A172 (cell line): ENCODE measurements around the gene WDR70. TPM values are rescaled to one million over a fixed set of nuclear protein-coding genes. Genes with fewer than 3 reads are reported as not detected.
"Not testable (repeated sequence)": the region's sequence is repeated elsewhere in the genome, so short reads cannot be mapped to it uniquely, and the experiment has no call there.

Experiments used
- DNase-seq: peaks from one replicate; pipeline ENCODE4 v3.0.0-alpha.2; 2015; ENCODE audit warnings: low spot score
- total RNA-seq: library from RNA; depleted of rRNA; stranded (reverse); fragments of >200 nt; shearing (Covaris generic); gene quantifications from 2 replicates; pipeline ENCODE4 v1.2.3, GENCODE V29; 2014

Gene WDR70
- total RNA-seq, 1 experiment from 2014 or later = 31.9 TPM

DNA sequence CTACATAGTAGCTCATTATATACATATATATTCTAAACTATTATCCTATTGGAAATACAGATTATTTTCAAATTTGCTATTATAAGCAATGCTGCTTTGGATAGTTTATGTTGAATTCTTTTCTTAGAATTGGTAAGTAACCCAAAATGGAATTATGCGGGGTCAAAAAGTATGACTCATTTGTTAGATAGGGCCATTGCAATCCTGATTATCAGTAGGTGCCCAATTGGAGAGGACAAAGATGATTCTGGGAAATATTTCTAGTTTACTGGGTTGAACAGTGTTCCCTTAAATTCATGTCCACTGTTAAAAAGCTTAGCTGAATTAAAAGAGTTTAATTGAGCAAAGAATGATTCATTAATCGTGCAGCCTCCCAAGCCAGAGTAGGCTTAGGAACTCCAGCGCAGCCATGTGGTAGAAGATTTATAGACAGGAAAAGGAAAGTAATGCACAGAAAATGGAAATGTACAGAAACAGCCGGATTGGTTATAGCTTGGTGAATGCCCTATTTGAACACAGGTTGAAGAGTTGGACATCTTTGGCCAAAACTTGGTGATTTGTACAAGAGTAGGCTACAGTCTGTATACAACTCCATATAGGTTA lies 379.0 kb downstream of the WDR70 start:
- no peak for DNase-seq

DNA sequence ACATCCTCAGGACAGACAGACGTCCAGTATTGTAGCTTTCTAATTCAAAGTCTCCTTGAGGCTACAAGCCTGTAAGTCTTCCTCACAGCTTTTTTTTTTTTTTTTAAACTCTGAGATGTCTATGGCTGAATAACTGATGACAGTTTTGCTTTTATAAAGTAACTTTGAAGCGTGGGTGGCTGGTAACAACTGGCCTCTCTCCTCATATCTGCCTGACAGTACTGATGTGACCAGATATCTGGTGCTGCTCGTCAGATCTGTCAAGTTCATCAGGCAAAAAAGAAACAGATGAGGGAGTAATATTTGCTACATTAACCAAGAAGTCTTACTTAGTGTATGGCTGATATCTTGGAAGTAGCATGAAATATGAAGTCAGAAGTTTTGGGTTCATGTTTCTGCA lies 388.1 kb downstream of the WDR70 start:
- no peak for DNase-seq

DNA sequence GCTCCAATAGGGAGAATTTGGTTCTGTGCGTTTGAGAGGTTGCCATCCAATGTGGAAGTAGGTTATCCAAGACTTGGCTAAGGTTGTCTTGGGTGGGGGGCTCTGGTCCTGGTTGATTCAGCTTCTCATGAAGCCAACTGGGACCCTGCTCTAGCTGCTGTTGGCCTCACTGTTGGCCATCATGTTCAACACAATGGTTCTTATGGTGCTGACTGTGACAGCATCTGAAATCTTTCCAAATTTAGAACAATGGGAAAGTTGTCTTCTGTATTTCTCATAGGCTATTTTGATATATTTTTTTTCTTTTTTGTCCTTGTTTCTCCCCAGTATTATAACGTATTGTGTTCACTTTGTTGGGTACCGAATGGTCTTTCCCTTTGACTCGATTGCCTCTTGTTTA lies 388.8 kb downstream of the WDR70 start:
- DNase-seq = no peak

DNA sequence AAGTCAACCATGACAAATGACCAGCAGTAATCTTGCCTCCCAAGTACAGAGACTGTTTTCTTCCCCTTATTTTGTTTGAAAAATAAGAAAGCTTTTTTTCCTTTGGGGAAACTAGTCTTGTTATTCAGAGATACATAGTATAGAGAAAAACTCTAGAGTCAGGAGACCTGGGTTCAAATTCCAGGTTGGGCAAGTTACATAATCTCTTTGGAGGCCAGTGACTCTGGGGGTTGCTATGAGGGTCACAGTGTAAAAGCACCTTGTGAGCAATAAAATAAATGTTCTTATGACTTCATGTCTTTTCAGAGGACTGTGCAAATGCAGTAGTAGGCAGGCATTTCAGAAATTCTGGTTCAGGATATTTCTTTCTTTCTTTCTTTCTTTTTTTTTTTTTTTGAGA lies 389.3 kb downstream of the WDR70 start:
- DNase-seq = no peak

DNA sequence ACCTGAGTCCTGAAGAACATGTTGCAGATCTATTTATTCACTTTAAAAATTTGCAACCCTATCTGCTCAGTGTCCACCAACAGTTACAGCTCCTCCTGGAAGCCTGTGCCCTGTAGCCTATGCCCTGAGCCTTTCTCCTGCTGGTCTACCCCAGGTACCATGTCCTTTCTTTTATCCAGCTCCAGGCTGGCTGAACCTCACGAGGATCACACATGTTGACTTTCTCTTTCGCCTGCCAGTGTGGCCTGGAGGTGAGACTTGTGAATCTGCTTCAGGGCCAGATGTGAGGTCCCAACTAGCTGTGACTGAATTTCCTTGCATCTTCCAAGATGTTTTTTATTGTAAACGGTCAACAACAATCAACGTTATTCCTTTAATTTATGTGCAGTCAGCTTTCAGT lies 390.0 kb downstream of the WDR70 start:
- no peak for DNase-seq

DNA sequence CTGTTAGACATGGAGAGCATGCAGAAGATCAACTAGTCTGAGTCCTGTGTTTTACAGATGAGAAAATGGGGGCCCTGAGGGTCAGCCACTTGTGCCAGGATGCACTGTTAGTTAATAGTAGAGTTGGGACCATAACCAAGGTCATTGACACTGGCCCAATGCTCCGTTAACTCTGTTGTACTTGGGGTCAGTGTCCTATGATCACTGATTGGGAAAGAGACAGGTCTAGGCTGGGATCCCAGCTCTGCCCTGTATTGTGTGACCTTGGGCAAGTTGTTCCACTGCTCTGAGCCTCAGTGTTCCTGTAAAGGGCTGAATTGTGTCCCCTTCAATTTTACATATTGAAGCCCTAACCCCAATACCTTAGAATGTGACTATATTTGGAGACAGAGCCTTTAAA lies 390.7 kb downstream of the WDR70 start:
- no peak for DNase-seq

DNA sequence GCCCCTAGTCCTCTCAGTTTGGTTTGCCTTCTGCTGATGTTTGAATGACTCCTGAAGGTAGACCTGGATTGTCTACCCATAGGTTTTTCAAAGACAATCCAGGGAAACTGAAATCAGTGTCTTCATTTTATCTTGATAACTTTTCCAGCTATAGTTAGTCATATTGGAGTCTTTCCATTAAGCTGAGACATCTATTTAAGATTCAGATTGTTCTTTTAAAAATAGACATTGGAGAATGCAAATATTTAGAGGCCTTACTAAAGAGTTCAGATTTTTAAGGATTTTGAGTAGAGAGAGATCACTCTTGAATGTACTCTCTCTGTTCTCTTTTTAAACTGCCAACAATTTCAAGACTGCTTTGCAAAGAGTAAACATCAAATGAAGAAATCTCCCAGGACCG lies 391.7 kb downstream of the WDR70 start:
- DNase-seq = no peak

DNA sequence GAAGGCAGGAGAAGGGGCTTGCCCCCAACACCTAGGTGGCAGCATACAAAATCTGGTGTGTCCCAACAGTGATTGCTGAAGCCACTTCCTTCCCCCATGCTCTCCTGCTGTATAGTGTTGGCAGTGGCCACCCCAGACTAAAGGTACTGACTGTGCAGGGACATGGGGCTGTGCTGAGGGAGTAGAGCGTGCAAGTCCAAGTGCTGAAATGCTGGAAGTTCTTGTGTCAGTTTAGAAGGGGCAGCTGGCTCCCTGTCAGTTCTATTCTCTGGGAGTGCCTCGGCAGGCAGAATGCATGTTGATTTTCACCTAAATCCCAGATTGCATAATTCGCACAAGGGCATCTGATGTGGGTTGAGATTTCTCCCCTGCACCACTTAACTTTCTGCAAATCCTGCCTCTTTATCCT lies 392.1 kb downstream of the WDR70 start:
- no peak for DNase-seq

DNA sequence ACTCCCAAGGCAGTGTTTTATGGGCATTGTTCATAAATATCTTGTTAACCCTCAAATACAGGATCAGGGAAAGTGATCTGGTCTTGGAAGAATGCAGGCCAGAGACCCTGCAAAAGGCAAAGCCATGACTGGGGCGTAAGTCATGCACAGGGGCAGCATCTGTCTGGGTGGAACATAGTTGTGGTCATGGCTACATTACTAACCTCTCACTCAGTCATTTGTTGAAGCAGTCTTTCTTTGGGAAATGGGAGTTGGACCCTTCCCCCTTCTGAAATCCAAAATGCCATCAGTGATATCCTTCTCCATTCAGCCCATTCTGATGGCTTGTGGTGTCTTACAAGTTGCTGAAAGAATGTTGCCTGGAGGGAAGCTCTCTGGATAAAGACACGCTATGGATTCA lies 392.6 kb downstream of the WDR70 start:
- peak; percentile 95 for DNase-seq

DNA sequence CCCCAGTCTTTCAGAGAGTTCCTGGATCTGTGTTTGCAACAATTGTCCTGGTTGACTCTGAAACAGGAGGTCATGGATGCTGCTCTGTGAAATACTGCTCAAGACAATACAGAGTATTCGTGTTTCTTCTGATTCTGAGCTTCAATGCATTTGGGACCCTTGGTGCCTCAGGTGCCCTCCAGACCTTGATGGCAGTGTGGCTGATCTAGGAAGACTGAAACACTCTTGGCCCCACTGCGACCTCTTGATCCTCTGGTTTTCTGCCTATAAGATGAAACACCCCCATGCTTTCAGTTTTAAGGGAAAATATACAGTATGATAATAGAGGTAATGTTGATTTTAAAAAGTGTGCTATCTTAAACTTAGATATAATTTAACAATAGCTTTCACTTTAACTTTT lies 393.1 kb downstream of the WDR70 start:
- DNase-seq = no peak

DNA sequence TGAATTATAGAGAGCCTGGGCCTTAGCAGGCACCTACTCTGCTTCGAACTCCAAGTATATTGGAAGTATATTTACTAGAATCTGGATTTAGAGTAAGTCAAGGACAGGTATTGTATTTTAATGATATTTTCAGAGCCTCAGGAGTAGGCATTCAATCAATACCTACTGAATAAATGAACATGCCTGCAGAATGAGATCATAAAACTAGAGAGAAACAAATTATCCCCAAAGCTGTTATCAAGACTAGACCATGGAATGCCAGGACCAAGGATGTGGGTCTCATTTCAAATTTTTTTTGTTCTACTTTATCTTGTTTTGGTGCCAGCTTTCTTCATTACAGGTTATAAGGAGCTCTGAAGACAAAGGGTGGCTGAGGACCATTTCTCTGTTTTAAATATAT lies 394.7 kb downstream of the WDR70 start:
- DNase-seq = no peak

DNA sequence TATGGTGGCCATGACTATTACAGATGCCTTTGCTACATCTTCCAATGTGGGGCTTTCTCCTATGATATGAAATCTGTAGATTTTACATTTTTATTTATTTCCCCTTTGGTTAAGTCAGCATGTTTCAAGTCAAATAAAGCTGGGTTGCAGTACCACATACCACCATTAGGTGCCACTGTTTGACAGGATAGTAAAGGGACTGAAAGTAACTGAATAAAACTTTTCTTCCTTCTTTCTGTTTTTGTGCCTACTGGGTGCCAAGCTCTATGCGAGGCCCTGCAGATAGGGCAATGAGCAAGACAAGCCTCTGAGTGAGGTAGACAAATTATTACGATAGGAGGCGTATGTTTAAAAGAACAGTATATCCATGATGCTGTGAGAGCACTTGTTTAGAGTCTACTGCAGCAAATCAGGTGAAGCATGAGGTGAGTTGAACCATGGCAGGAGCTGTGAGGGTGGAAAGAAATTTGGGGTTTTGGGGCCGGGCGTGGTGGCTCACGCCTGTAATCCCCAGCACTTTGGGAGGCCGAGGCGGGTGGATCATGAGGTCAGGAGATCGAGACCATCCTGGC lies 395.9 kb downstream of the WDR70 start:
- DNase-seq = no peak

DNA sequence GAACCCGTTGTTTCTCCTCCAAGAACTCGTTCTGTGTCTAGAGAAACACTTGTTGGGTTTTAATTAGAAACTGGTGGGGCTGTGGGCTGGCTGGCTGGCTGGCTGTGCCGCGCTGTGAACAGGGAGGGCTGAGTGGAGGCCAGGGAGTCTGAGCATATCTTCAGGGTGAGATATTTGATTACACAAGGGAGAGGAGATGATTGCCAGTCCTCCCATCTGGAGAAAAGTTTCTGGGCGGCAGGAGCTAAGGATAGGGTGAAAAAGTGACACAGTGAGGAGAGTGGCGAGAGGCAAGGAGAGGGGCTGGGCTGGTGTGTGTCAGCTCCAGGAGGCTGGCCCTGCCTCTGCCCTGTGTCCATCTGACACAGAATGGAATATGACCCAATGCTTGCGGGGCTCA lies 397.7 kb downstream of the WDR70 start:
- DNase-seq = no peak

DNA sequence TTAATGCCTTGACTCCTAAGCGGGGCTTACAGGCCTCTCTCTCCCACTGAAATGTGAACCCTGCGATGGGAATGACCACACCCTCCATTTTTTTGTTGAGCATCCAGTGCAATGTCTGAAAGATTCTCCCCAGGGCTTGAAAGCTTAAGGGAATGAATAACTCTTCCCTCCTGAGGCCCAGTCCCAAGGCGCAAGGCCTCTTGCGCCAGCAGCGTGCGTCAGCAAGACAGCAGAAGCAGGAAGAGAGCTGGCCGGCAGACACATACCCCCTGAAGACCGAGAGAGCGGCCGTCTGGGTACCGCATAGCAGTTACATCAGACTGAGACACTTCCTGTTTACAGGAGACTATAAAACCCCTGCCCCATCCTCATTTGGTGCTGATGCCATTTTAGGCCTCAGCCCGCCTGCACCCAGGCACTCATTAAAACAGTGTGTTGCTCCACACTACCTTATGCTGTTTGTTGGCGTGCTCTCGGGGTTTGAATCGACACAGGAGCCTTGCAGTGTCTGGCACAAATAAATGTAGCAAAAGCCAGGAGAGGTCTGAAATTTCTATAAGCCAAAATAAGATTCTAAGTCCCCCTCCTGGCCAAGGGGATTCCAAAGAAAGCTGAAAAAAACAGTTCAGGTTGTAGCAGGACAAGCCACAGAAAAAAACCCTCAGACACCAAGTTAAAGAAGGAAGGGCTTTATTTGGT lies 398.5 kb downstream of the WDR70 start:
- DNase-seq = peak; percentile 31

DNA sequence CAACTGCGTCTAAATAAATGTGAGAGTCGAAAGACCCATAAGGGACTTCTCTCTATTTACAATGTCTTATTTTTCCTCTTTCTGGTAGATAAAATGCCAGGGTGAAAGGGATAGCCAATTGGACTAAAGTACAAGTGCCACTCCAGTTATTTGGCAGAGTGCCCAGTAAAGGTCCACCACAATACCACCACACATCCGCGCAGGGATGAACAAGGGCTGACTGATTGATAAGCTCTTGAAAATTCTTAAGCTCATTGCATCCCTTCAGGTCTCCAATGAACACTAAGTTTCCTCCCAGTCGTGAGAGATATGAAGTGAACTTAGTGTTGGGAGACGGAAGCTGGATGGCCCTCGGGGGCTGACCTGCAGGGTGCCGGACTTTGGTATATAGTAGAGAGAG lies 402.3 kb downstream of the WDR70 start:
- DNase-seq = not testable (repeated sequence)

DNA sequence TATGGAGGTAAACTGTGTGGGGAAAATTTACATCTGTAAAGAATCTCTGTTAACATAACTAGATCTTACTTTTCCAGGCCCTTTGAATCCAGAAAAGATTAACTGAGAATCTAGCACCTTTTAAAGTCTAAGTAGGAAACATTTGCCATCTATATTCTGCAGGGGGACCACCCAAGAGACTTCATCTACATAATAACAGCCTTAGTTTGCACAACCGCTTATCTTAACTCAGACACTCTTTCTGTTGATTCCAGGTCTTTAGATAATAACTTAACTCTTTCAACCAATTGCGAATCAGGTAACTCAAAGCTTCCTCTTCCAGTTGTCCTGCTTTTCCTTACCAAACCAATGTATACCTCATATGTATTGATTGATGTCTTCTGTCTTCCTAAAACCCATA lies 407.3 kb downstream of the WDR70 start:
- no peak for DNase-seq

DNA sequence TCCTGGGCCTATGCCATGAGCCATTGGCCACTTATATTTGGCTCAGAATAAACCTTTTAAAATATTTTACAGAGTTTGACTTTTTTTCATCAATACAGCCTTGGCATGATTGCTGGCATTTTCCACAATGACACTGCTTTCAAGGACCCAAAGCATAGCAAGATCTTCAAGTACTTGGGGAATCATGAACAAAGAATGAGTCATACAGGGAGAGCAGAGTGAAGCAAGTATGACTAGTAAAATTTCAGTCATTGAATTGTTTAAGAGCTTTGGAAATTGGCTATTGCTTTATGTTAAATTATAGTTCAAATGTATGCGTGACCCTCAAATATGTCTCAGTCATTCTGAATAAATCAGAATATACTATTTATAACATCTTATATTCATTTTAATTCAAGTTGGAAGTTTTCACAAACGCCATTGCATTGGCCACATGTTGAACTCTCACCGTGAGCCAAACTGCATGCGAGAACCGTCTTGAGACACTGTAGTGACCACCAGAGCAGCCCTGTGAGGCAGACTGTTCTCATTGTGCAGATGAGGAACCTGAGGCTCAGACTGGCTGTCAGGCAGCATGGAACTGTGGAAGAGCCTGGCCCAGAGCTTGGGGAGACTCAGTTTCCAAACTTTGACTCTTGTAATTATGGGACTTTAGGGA lies 407.9 kb downstream of the WDR70 start:
- peak; percentile 61 for DNase-seq

DNA sequence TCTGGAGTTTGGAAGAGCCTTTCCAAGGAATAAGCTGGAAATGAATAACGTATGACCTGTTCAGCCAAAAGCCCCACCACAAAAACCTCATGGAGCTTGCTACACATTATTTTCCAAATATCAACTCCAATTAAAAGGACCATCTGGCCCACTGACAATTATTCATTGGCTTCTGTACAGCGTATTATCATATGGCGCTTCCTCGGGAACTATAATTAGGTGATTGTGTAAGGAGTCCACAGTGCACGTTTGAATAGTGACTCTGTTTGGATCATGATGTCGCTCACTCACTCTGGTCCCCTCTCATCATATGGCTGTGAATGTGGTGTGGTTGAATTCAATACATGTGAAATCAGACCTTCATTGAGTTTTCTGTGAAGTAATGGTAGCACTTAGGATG lies 408.6 kb downstream of the WDR70 start:
- no peak for DNase-seq

DNA sequence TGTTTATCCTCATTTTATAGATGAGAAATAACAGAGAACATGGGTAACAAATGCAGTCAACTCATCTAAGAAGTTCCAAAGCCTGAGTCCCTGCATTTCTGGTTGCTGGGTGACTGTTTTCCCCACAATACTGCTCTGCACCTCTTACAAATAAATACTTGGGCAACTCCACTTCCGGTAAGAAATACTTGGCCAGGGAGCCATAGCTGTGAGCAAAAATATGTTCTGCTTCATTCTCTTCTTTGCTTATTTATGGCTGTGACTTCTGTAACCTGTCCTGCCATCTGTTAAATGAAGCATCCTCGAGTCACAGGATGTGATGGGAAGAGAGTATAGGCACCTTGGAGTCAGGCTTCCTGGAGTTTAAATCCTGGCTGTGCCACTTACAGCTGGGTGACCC lies 410.9 kb downstream of the WDR70 start:
- peak; percentile 9 for DNase-seq

DNA sequence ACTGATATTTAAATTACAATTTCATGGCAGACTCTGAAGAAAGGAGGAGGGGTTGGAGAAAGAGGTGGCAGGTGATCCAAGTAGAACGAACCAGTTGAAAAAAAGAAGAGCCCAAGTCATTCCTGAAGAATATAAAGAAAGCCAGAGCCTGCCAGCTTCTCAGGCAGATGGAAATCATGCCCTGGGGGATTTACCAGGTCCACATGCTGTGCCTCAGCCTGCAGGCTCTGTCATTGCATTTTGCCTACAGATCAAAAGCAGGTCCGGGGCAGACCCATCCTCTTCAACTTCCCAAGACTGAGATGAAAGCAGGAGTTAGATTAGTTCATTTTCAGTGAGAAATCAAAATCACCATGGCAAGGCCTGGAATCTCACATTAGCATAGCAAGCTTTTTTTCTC lies 412.2 kb downstream of the WDR70 start:
- no peak for DNase-seq

DNA sequence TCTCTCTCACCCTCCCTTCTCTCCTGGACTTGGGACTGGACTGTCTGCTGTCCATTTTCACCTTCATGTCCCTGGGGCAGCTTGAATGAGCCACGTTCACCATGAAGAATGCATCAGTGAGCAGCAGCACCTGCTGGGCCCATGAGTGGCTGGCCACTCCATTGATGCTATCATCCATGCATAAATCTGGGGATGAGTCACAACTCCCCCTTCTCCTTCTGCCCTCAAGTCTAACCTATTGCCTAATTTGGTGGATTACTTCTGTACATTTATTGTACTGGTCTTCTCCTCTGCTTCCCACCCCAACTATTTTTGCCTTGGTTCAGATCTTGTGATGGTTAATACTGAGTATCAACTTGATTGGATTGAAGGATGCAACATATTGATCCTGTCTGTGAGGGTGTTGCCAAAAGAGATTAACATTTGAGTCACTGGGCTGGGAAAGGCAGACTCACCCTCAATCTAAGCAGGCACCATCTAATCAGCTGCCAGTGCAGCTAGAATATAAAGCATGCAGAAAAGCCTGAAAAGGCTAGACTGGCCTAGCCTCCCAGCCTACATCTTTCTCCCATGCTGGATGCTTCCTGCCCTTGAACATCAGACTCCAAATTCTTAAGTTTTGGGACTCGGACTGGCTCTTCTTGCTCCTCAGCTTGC lies 414.0 kb downstream of the WDR70 start:
- peak; percentile 73 for DNase-seq

DNA sequence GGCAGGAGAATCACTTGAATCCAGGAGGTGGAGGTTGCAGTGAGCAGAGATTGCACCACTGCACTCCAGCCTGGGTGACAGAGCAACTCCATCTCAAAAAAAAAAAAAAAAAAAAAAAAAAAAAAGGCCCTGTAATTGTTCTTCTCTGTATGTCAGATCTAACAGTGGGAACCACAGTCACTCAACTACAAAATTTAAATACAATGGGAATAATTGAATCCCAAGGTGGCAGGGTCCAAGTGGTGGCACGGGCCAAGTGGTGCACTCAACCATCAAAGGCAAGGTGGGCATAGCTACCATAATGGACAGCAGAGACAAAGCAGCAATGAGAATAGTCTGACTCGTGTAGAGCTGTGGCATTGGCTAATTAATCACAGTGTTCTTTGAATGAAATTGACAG lies 416.2 kb downstream of the WDR70 start:
- DNase-seq = not testable (repeated sequence)
